HEK293 (cell line): ENCODE measurements around the gene ST6GALNAC6.

Experiments used
- BCL11A ChIP-seq: fragments of 450-650 bp; formaldehyde crosslinking; IDR thresholded peaks from 2 replicates; pipeline ENCODE4 v1.5.1; 2016; ENCODE audit warnings: low read depth, missing biosample characterization, missing genetic modification characterization
- GLIS2 ChIP-seq: fragments of 450-650 bp; formaldehyde crosslinking; IDR thresholded peaks from 2 replicates; pipeline ENCODE4 v1.5.1; 2016; ENCODE audit warnings: missing biosample characterization, missing genetic modification characterization
- KLF1 ChIP-seq: fragments of 450-650 bp; formaldehyde crosslinking; IDR thresholded peaks from 2 replicates; pipeline ENCODE4 v1.5.1; 2016; ENCODE audit warnings: missing biosample characterization, missing genetic modification characterization
- KLF9 ChIP-seq: fragments of 450-650 bp; formaldehyde crosslinking; IDR thresholded peaks from 2 replicates; pipeline ENCODE4 v1.5.1; 2016; ENCODE audit warnings: missing biosample characterization, missing genetic modification characterization, low read depth
- TCF7L2 ChIP-seq: IDR thresholded peaks from 2 replicates; pipeline ENCODE4 v1.6.1; 2011; ENCODE audit warnings: low read depth, mild to moderate bottlenecking, inconsistent platforms, low read length, moderate library complexity, borderline replicate concordance
- ZEB2 ChIP-seq: fragments of 450-650 bp; formaldehyde crosslinking; IDR thresholded peaks from 2 replicates; pipeline ENCODE4 v1.5.1; 2016; ENCODE audit warnings: missing biosample characterization, missing genetic modification characterization
- ZFHX2 ChIP-seq: fragments of 450-650 bp; formaldehyde crosslinking; conservative IDR thresholded peaks from 2 replicates; pipeline ENCODE4 v1.5.1; 2016; ENCODE audit warnings: missing biosample characterization, missing genetic modification characterization
- ZNF114 ChIP-seq: fragments of 450-650 bp; formaldehyde crosslinking; IDR thresholded peaks from 2 replicates; pipeline ENCODE4 v1.5.0; 2017; ENCODE audit warnings: missing biosample characterization, missing genetic modification characterization
- ZNF174 ChIP-seq: fragments of 450-650 bp; formaldehyde crosslinking; IDR thresholded peaks from 2 replicates; pipeline ENCODE4 v1.5.0; 2017; ENCODE audit warnings: missing biosample characterization, mild to moderate bottlenecking, missing genetic modification characterization
- ZNF2 ChIP-seq: fragments of 450-650 bp; formaldehyde crosslinking; IDR thresholded peaks from 2 replicates; pipeline ENCODE4 v1.5.1; 2016; ENCODE audit warnings: missing biosample characterization, missing genetic modification characterization
- ZNF24 ChIP-seq: fragments of 450-650 bp; formaldehyde crosslinking; IDR thresholded peaks from 2 replicates; pipeline ENCODE4 v1.5.1; 2016; ENCODE audit warnings: missing biosample characterization, missing genetic modification characterization
- ZNF335 ChIP-seq: fragments of 450-650 bp; formaldehyde crosslinking; conservative IDR thresholded peaks from 2 replicates; pipeline ENCODE4 v1.5.1; 2016; ENCODE audit warnings: missing biosample characterization, missing genetic modification characterization
- ZNF366 ChIP-seq: fragments of 450-650 bp; formaldehyde crosslinking; conservative IDR thresholded peaks from 2 replicates; pipeline ENCODE4 v1.5.1; 2016; ENCODE audit warnings: missing biosample characterization, missing genetic modification characterization
- ZNF585B ChIP-seq: fragments of 450-650 bp; formaldehyde crosslinking; IDR thresholded peaks from 2 replicates; pipeline ENCODE4 v1.5.1; 2016; ENCODE audit warnings: missing biosample characterization, missing genetic modification characterization
- ZNF600 ChIP-seq: fragments of 450-650 bp; formaldehyde crosslinking; IDR thresholded peaks from 2 replicates; pipeline ENCODE4 v1.5.1; 2016; ENCODE audit warnings: missing biosample characterization, missing genetic modification characterization
- ZNF624 ChIP-seq: fragments of 450-650 bp; formaldehyde crosslinking; IDR thresholded peaks from 2 replicates; pipeline ENCODE4 v1.5.1; 2017; ENCODE audit warnings: missing biosample characterization, missing genetic modification characterization
- ZNF785 ChIP-seq: fragments of 450-650 bp; formaldehyde crosslinking; IDR thresholded peaks from 2 replicates; pipeline ENCODE4 v1.5.1; 2016; ENCODE audit warnings: missing biosample characterization, missing genetic modification characterization
- TF ChIP-seq, protein P1 (sequence below): fragments of 450-650 bp; formaldehyde crosslinking; conservative IDR thresholded peaks from 2 replicates; pipeline ENCODE4 v1.5.1; 2016; ENCODE audit warnings: low read depth, missing biosample characterization, missing genetic modification characterization
- TF ChIP-seq, protein P2 (sequence below): fragments of 450-650 bp; formaldehyde crosslinking; IDR thresholded peaks from 2 replicates; pipeline ENCODE4; 2016; ENCODE audit warnings: missing biosample characterization, missing genetic modification characterization
- TF ChIP-seq, protein P3 (sequence below): fragments of 450-650 bp; formaldehyde crosslinking; IDR thresholded peaks from 2 replicates; pipeline ENCODE4 v1.5.1; 2016; ENCODE audit warnings: missing biosample characterization, missing genetic modification characterization
- TF ChIP-seq, protein P4 (sequence below): fragments of 450-650 bp; formaldehyde crosslinking; IDR thresholded peaks from 2 replicates; pipeline ENCODE4 v1.5.1; 2016; ENCODE audit warnings: missing biosample characterization, missing genetic modification characterization
- TF ChIP-seq, protein P5 (sequence below): fragments of 450-650 bp; formaldehyde crosslinking; IDR thresholded peaks from 2 replicates; pipeline ENCODE4 v1.5.1; 2016; ENCODE audit warnings: missing biosample characterization, missing genetic modification characterization, borderline replicate concordance
- TF ChIP-seq, protein P6 (sequence below): fragments of 450-650 bp; formaldehyde crosslinking; IDR thresholded peaks from 2 replicates; pipeline ENCODE4 v1.5.1; 2016; ENCODE audit warnings: missing biosample characterization, missing genetic modification characterization

The ST6GALNAC6 gene

DNA sequence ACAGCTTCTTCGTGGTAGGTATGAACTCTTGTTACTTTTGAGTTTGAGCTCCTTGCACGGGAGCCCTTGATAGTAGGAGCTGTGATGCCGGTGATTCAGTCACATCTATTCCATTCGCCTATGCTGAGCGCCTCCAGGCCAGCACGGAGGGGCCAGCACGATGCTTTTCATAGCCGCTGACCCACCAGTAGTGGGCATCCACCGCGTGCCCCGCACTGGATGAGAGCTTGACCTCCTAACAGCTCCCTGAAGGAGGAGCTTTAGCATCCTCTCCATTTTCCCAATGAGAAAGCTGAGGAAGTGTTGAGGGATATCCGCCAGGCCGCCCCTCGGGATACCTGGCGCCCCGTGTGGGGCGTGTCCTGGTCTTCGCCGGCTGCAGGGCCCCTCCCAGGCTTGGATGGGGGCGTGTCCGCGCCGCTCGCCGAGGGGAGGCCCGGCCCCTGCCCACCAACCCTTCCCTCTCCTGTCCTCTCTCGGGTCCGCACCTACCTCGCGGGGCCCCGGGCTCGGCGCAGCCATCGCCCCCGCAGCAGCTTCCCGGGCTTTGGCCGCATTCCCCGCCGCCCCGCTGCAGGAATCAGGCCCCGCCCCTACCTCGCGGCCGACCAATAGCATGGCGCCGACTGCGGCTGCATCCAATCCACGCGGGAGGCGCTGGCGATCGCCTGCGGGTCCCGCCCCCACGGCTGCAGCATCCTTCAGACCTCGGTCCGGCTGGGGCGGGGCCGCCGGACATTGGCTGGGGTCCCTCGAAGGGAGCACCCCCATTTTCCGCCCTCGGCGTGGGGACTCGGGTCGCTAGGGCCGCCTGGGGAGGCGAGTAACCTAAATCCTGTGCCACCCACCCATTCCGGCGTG lies 31.1 kb upstream of the ST6GALNAC6 start, which contains the start of gene PIP5KL1 (continued):
- TF ChIP-seq, protein P1, sequence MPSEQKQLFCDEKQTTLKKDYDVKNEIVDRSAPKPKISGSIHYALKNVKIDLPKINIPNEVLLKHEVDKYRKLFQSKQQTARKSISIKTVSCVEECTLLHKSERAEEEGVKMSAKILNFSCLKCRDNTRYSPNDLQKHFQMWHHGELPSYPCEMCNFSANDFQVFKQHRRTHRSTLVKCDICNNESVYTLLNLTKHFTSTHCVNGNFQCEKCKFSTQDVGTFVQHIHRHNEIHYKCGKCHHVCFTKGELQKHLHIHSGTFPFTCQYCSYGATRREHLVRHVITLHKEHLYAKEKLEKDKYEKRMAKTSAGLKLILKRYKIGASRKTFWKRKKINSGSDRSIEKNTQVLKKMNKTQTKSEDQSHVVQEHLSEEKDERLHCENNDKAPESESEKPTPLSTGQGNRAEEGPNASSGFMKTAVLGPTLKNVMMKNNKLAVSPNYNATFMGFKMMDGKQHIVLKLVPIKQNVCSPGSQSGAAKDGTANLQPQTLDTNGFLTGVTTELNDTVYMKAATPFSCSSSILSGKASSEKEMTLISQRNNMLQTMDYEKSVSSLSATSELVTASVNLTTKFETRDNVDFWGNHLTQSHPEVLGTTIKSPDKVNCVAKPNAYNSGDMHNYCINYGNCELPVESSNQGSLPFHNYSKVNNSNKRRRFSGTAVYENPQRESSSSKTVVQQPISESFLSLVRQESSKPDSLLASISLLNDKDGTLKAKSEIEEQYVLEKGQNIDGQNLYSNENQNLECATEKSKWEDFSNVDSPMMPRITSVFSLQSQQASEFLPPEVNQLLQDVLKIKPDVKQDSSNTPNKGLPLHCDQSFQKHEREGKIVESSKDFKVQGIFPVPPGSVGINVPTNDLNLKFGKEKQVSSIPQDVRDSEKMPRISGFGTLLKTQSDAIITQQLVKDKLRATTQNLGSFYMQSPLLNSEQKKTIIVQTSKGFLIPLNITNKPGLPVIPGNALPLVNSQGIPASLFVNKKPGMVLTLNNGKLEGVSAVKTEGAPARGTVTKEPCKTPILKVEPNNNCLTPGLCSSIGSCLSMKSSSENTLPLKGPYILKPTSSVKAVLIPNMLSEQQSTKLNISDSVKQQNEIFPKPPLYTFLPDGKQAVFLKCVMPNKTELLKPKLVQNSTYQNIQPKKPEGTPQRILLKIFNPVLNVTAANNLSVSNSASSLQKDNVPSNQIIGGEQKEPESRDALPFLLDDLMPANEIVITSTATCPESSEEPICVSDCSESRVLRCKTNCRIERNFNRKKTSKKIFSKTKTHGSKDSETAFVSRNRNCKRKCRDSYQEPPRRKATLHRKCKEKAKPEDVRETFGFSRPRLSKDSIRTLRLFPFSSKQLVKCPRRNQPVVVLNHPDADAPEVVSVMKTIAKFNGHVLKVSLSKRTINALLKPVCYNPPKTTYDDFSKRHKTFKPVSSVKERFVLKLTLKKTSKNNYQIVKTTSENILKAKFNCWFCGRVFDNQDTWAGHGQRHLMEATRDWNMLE (tag by site-specific recombination), result no peak
- TF ChIP-seq ZNF335 (tag by site-specific recombination), result peak; percentile 53; the same call in 1 of the 2 replicates
- peak; percentile 76 for TF ChIP-seq GLIS2
- TF ChIP-seq, protein P2, sequence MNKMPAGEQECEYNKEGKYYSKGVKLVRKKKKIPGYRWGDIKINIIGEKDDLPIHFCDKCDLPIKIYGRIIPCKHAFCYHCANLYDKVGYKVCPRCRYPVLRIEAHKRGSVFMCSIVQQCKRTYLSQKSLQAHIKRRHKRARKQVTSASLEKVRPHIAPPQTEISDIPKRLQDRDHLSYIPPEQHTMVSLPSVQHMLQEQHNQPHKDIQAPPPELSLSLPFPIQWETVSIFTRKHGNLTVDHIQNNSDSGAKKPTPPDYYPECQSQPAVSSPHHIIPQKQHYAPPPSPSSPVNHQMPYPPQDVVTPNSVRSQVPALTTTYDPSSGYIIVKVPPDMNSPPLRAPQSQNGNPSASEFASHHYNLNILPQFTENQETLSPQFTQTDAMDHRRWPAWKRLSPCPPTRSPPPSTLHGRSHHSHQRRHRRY (tag by site-specific recombination), result no peak
- no peak for TF ChIP-seq BCL11A
- no peak for TF ChIP-seq ZNF366 (tag by site-specific recombination)
- TF ChIP-seq ZNF585B (tag by site-specific recombination), result no peak
- TF ChIP-seq, protein P3, sequence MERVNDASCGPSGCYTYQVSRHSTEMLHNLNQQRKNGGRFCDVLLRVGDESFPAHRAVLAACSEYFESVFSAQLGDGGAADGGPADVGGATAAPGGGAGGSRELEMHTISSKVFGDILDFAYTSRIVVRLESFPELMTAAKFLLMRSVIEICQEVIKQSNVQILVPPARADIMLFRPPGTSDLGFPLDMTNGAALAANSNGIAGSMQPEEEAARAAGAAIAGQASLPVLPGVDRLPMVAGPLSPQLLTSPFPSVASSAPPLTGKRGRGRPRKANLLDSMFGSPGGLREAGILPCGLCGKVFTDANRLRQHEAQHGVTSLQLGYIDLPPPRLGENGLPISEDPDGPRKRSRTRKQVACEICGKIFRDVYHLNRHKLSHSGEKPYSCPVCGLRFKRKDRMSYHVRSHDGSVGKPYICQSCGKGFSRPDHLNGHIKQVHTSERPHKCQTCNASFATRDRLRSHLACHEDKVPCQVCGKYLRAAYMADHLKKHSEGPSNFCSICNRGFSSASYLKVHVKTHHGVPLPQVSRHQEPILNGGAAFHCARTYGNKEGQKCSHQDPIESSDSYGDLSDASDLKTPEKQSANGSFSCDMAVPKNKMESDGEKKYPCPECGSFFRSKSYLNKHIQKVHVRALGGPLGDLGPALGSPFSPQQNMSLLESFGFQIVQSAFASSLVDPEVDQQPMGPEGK (tag by site-specific recombination), result peak; percentile 67
- TF ChIP-seq ZNF624 (tag by site-specific recombination), result no peak
- no peak for TF ChIP-seq ZNF2
- TF ChIP-seq, protein P4, sequence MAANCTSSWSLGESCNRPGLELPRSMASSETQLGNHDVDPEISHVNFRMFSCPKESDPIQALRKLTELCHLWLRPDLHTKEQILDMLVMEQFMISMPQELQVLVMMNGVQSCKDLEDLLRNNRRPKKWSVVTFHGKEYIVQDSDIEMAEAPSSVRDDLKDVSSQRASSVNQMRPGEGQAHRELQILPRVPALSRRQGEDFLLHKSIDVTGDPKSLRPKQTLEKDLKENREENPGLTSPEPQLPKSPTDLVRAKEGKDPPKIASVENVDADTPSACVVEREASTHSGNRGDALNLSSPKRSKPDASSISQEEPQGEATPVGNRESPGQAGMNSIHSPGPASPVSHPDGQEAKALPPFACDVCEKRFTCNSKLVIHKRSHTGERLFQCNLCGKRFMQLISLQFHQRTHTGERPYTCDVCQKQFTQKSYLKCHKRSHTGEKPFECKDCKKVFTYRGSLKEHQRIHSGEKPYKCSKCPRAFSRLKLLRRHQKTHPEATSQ (tag by site-specific recombination), result 0 out of 2 replicates have a peak, but pooled peaks have one; percentile 29
- 0 out of 2 replicates have a peak, but pooled peaks have one; percentile 62 for TF ChIP-seq ZEB2 (tag by site-specific recombination)
- no peak for TF ChIP-seq ZNF785 (tag by site-specific recombination)
- no peak for TF ChIP-seq ZNF174 (tag by site-specific recombination)
- TF ChIP-seq KLF1 (tag by site-specific recombination), result peak; percentile 66
- TF ChIP-seq ZNF600 (tag by site-specific recombination), result 0 out of 2 replicates have a peak, but pooled peaks have one; percentile 17
- TF ChIP-seq, protein P5, sequence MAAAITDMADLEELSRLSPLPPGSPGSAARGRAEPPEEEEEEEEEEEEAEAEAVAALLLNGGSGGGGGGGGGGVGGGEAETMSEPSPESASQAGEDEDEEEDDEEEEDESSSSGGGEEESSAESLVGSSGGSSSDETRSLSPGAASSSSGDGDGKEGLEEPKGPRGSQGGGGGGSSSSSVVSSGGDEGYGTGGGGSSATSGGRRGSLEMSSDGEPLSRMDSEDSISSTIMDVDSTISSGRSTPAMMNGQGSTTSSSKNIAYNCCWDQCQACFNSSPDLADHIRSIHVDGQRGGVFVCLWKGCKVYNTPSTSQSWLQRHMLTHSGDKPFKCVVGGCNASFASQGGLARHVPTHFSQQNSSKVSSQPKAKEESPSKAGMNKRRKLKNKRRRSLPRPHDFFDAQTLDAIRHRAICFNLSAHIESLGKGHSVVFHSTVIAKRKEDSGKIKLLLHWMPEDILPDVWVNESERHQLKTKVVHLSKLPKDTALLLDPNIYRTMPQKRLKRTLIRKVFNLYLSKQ (tag by site-specific recombination), result no peak
- TF ChIP-seq TCF7L2, result no peak
- peak; percentile 96 for TF ChIP-seq KLF9 (tag by site-specific recombination)
- TF ChIP-seq ZNF24 (tag by site-specific recombination), result 0 out of 2 replicates have a peak, but pooled peaks have one; percentile 38
- TF ChIP-seq, protein P6, sequence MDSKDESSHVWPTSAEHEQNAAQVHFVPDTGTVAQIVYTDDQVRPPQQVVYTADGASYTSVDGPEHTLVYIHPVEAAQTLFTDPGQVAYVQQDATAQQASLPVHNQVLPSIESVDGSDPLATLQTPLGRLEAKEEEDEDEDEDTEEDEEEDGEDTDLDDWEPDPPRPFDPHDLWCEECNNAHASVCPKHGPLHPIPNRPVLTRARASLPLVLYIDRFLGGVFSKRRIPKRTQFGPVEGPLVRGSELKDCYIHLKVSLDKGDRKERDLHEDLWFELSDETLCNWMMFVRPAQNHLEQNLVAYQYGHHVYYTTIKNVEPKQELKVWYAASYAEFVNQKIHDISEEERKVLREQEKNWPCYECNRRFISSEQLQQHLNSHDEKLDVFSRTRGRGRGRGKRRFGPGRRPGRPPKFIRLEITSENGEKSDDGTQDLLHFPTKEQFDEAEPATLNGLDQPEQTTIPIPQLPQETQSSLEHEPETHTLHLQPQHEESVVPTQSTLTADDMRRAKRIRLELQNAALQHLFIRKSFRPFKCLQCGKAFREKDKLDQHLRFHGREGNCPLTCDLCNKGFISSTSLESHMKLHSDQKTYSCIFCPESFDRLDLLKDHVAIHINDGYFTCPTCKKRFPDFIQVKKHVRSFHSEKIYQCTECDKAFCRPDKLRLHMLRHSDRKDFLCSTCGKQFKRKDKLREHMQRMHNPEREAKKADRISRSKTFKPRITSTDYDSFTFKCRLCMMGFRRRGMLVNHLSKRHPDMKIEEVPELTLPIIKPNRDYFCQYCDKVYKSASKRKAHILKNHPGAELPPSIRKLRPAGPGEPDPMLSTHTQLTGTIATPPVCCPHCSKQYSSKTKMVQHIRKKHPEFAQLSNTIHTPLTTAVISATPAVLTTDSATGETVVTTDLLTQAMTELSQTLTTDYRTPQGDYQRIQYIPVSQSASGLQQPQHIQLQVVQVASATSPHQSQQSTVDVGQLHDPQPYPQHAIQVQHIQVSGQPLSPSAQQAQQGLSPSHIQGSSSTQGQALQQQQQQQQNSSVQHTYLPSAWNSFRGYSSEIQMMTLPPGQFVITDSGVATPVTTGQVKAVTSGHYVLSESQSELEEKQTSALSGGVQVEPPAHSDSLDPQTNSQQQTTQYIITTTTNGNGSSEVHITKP (tag by site-specific recombination), result peak; percentile 74
- TF ChIP-seq ZFHX2 (tag by site-specific recombination), result peak; percentile 79
- TF ChIP-seq ZNF114 (tag by site-specific recombination), result no peak
